ENCODE measurements around the gene GAD2. TPM values are rescaled to one million over a fixed set of nuclear protein-coding genes. Genes with fewer than 3 reads are reported as not detected.

Gene GAD2
- polyA plus RNA-seq, 1 of the 3 experiments (the other 2 are of a cell fraction), result not detected

DNA sequence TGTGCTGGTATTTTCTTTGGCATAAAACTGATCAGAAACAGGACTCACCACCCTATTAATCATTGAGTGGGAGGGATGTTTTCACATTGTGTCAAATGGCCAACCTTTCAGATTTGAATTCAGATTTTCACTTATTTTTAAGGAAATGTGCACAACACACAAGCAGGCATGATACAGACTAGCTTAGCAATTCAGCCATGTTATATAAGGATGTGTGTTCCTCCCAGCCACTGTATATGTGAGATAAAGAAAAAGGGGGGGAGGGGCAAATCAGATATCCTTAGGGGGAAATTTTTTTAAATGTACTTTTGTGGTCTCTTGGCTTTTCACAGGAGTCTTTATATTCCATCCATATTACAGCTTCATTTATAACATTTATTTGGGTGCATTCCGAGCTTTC, 3.1 kb downstream of the GAD2 start:
- TF ChIP-seq, protein P1, sequence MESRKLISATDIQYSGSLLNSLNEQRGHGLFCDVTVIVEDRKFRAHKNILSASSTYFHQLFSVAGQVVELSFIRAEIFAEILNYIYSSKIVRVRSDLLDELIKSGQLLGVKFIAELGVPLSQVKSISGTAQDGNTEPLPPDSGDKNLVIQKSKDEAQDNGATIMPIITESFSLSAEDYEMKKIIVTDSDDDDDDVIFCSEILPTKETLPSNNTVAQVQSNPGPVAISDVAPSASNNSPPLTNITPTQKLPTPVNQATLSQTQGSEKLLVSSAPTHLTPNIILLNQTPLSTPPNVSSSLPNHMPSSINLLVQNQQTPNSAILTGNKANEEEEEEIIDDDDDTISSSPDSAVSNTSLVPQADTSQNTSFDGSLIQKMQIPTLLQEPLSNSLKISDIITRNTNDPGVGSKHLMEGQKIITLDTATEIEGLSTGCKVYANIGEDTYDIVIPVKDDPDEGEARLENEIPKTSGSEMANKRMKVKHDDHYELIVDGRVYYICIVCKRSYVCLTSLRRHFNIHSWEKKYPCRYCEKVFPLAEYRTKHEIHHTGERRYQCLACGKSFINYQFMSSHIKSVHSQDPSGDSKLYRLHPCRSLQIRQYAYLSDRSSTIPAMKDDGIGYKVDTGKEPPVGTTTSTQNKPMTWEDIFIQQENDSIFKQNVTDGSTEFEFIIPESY (IDR thresholded peaks at IDR 0.05; ENCODE audit: borderline replicate concordance, low read depth), result no peak
- TF ChIP-seq GABPA (IDR thresholded peaks at IDR 0.05; ENCODE audit: low read depth), result no peak
- TF ChIP-seq TEAD4 (IDR thresholded peaks at IDR 0.05; ENCODE audit: borderline replicate concordance, insufficient read depth), result no peak
- Histone ChIP-seq H3K27me3 (ENCODE audit: insufficient read depth) (peaks cover 44% of the 10 kb centered on the region; the same call in 1 of the 2 replicates), H3K9me3 (no peaks in the 10 kb centered on the region), H3K4me2 (no peak overlapping the region), H3K9ac (no peak overlapping the region), H3K9me2 (no peaks in the 10 kb centered on the region), H3F3A (replicated peaks; ENCODE audit: insufficient read depth) (no peaks in the 10 kb centered on the region), H3K36me3 (replicated peaks in 1 of 2; ENCODE audit: control insufficient read depth in 1 of 2, insufficient read depth in 2 of 2, low read length in 1 of 2) (no peaks in the 10 kb centered on the region), H3K27ac (ENCODE audit: low read depth in 2 of 2, low read length in 1 of 2) (no peak overlapping the region), H2AFZ (ENCODE audit: low read depth) (no peak overlapping the region), H3K4me3 (ENCODE audit: low read depth in 2 of 2, low read length in 1 of 2) (no peak overlapping the region), H3K4me1 (ENCODE audit: control insufficient read depth in 1 of 2, insufficient read depth in 2 of 2, low read depth in 1 of 2, low read length in 1 of 2) (no peaks in the 10 kb centered on the region; a peak in 1 of 4 replicates), H4K20me1 (ENCODE audit: insufficient read depth) (no peaks in the 10 kb centered on the region), H3K79me2 (ENCODE audit: insufficient read depth) (no peaks in the 10 kb centered on the region)
- WGBS (ENCODE audit: low lambda C conversion rate), result 17% methylated on average over 1 of the region's 1 CpG
- ChIA-PET CTCF (no interaction called here), POLR2A (no interaction called here)
- no peak for DNase-seq

DNA sequence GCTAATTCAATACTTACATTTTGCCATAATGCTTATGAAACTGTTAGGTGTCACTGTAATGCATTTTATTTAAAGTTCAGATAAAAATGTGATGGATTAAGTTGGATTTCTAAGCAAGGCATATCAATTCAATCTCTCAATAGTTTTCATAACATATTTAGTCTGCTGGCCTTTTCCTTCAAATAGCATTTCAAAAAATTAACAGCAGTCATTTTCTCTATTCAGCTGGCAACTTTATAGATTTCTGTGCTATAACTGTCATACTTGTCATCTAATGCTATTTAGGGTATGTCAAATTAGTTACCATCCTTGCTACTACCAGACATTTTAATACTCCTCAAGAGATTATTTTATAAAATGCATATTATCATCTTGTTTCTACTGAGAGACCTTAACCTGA, 4.3 kb downstream of the GAD2 start:
- no peak overlapping the region for H3K4me3 ChIP-seq (ENCODE audit: low read depth in 2 of 2, low read length in 1 of 2)
- ChIA-PET CTCF (no interaction called here), POLR2A (no interaction called here)
- H3F3A ChIP-seq (replicated peaks; ENCODE audit: insufficient read depth), result no peaks in the 10 kb centered on the region
- H3K4me1 ChIP-seq (ENCODE audit: control insufficient read depth in 1 of 2, insufficient read depth in 2 of 2, low read depth in 1 of 2, low read length in 1 of 2), result no peaks in the 10 kb centered on the region; a peak in 1 of 4 replicates
- H3K36me3 ChIP-seq (replicated peaks in 1 of 2; ENCODE audit: control insufficient read depth in 1 of 2, insufficient read depth in 2 of 2, low read length in 1 of 2), result no peaks in the 10 kb centered on the region
- no peak for DNase-seq
- H3K4me2 ChIP-seq, result no peak overlapping the region
- no peak overlapping the region for H2AFZ ChIP-seq (ENCODE audit: low read depth)
- H3K9me3 ChIP-seq, result no peaks in the 10 kb centered on the region
- no peaks in the 10 kb centered on the region for H3K79me2 ChIP-seq (ENCODE audit: insufficient read depth)
- no peak overlapping the region for H3K9ac ChIP-seq
- no peaks in the 10 kb centered on the region for H3K9me2 ChIP-seq
- peaks cover 33% of the 10 kb centered on the region; the same call in 1 of the 2 replicates for H3K27me3 ChIP-seq (ENCODE audit: insufficient read depth)
- TF ChIP-seq RAD21 (IDR thresholded peaks at IDR 0.05; ENCODE audit: low read length) (no peak), TEAD4 (IDR thresholded peaks at IDR 0.05; ENCODE audit: borderline replicate concordance, insufficient read depth) (no peak), NRF1 (IDR thresholded peaks at IDR 0.05; ENCODE audit: low read depth, low read length) (no peak), FOXJ3 (CRISPR knock-in tag; IDR thresholded peaks at IDR 0.05) (no peak), TAF1 (IDR thresholded peaks at IDR 0.05; ENCODE audit: borderline replicate concordance, low read depth, low read length) (no peak), RXRA (IDR thresholded peaks at IDR 0.05; ENCODE audit: borderline replicate concordance, low read depth) (no peak)
- TF ChIP-seq, protein P2, sequence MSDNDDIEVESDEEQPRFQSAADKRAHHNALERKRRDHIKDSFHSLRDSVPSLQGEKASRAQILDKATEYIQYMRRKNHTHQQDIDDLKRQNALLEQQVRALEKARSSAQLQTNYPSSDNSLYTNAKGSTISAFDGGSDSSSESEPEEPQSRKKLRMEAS (IDR thresholded peaks at IDR 0.05; ENCODE audit: low read depth), result no peak
- TF ChIP-seq, protein P3, sequence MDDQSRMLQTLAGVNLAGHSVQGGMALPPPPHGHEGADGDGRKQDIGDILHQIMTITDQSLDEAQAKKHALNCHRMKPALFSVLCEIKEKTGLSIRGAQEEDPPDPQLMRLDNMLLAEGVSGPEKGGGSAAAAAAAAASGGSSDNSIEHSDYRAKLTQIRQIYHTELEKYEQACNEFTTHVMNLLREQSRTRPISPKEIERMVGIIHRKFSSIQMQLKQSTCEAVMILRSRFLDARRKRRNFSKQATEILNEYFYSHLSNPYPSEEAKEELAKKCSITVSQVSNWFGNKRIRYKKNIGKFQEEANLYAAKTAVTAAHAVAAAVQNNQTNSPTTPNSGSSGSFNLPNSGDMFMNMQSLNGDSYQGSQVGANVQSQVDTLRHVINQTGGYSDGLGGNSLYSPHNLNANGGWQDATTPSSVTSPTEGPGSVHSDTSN (IDR thresholded peaks at IDR 0.05), result no peak
- H3K27ac ChIP-seq (ENCODE audit: low read depth in 2 of 2, low read length in 1 of 2), result no peak overlapping the region
- no peaks in the 10 kb centered on the region for H4K20me1 ChIP-seq (ENCODE audit: insufficient read depth)
